HTERT RPE-1 (cell line): Measurements from ENCODE around the gene KRT38.
"Not testable (repeated sequence)": the region's sequence is repeated elsewhere in the genome, so short reads cannot be mapped to it uniquely, and the experiment has no call there.

Experiments
- in situ Hi-C: fragments of 300-500 bp; cut with MboI; formaldehyde crosslinking; loops from 4 replicates; pipeline ENCODE4 v1.14.3; 2020; ENCODE audit warnings: low sequenced_read_pairs

Gene KRT38

GRCh38 chr17:41463746-41464145 is 23.0 kb upstream of the KRT38 start:
- in situ Hi-C loops: no loop called here

GRCh38 chr17:41462705-41463104 is 21.9 kb upstream of the KRT38 start:
- in situ Hi-C loops: no loop called here

- in situ Hi-C loops: no loop called here
Observed at GRCh38 chr17:41457676-41458075, 16.9 kb upstream of the KRT38 start.

GRCh38 chr17:41456204-41456603 is 15.4 kb upstream of the KRT38 start:
- in situ Hi-C loops: no loop called here

- in situ Hi-C loops: no loop called here
Observed at GRCh38 chr17:41455236-41455635, 14.5 kb upstream of the KRT38 start.

- in situ Hi-C loops: no loop called here
Observed at GRCh38 chr17:41453066-41453465, 12.3 kb upstream of the KRT38 start.

- in situ Hi-C loops: no loop called here
Observed at GRCh38 chr17:41452281-41452680, 11.5 kb upstream of the KRT38 start.

- in situ Hi-C loops: no loop called here
Observed at GRCh38 chr17:41451154-41451728, 10.5 kb upstream of the KRT38 start.

- in situ Hi-C loops: no loop called here
Observed at GRCh38 chr17:41449008-41449407, 8.2 kb upstream of the KRT38 start.

- in situ Hi-C loops: no loop called here
Observed at GRCh38 chr17:41448506-41448905, 7.7 kb upstream of the KRT38 start.

- in situ Hi-C loops: no loop called here
Observed at GRCh38 chr17:41446806-41447205, 6.0 kb upstream of the KRT38 start.

- in situ Hi-C loops: no loop called here
Observed at GRCh38 chr17:41444640-41445039, 3.9 kb upstream of the KRT38 start.

GRCh38 chr17:41444186-41444585 is 3.4 kb upstream of the KRT38 start:
- in situ Hi-C loops: no loop called here

- in situ Hi-C loops: no loop called here
Observed at GRCh38 chr17:41442739-41443138, 2.0 kb upstream of the KRT38 start.

- in situ Hi-C loops: no loop called here
Observed at GRCh38 chr17:41439375-41439774, 1.4 kb downstream of the KRT38 start.

GRCh38 chr17:41437769-41438168 is 3.0 kb downstream of the KRT38 start:
- in situ Hi-C loops: no loop called here

- in situ Hi-C loops: no loop called here
Observed at GRCh38 chr17:41437254-41437653, 3.5 kb downstream of the KRT38 start.

- in situ Hi-C loops: no loop called here
Observed at GRCh38 chr17:41434415-41434814, 6.4 kb downstream of the KRT38 start.

GRCh38 chr17:41434005-41434404 is 6.8 kb downstream of the KRT38 start:
- in situ Hi-C loops: no loop called here

GRCh38 chr17:41433586-41433985 is 7.2 kb downstream of the KRT38 start:
- in situ Hi-C loops: no loop called here

GRCh38 chr17:41430376-41430775 is 10.4 kb downstream of the KRT38 start:
- in situ Hi-C loops: not testable (repeated sequence)

GRCh38 chr17:41429667-41430066 is 11.1 kb downstream of the KRT38 start:
- in situ Hi-C loops: no loop called here

GRCh38 chr17:41428591-41429291 is 12.0 kb downstream of the KRT38 start:
- in situ Hi-C loops: no loop called here
